Sigmoid colon (tissue), 7 donors: ENCODE measurements around the gene ZDHHC12. TPM values are rescaled to one million over a fixed set of nuclear protein-coding genes. Genes with fewer than 3 reads are reported as not detected.
A peak's percentile ranks its signal among the peaks of the same experiment; 100 is the strongest.

Experiments used
- DNase-seq: peaks from one replicate; pipeline ENCODE4 v3.0.0-alpha.2; 2019
- H3K27ac ChIP-seq, 4 donors: fragments of 200-600 bp; sonication (generic); one replicate each; pipeline ENCODE4 v1.5.1; 2016 to 2019; ENCODE audit warnings: mild to moderate bottlenecking in 1 of 4
- H3K27me3 ChIP-seq, 3 donors: fragments of 200-600 bp; sonication (generic); one replicate each; pipeline ENCODE4 v1.5.1; 2019; ENCODE audit warnings: mild to moderate bottlenecking in 1 of 3
- H3K36me3 ChIP-seq, 4 donors: fragments of 200-600 bp; sonication (generic); one replicate each; pipeline ENCODE4 v1.5.1; 2016 to 2019
- H3K4me1 ChIP-seq, 4 donors: fragments of 200-600 bp; sonication (generic); one replicate each; pipeline ENCODE4 v1.5.1; 2017 to 2019
- H3K4me3 ChIP-seq, 4 donors: fragments of 200-600 bp; sonication (generic); one replicate each; pipeline ENCODE4 v1.5.1; 2017 to 2019; ENCODE audit warnings: mild to moderate bottlenecking in 2 of 4, moderate library complexity in 1 of 4
- H3K9me3 ChIP-seq, 4 donors: fragments of 200-600 bp in 3 of 4; sonication (generic) in 3 of 4; one replicate each; pipeline versions ENCODE4 v1.5.1 to v1.6.1; 2013 to 2019
- EP300 ChIP-seq, 4 donors: sonication (generic); formaldehyde crosslinking; IDR thresholded peaks; one replicate each; pipeline ENCODE4 v1.6.1; 2017; ENCODE audit warnings: antibody characterized with exemption in 4 of 4
- POLR2A ChIP-seq, 2 donors: fragments of 450-650 bp; IDR thresholded peaks; one replicate each; pipeline ENCODE4 v1.6.1; 2016; ENCODE audit warnings: antibody characterized with exemption in 2 of 2, mild to moderate bottlenecking in 2 of 2, moderate library complexity in 2 of 2
- POLR2AphosphoS5 ChIP-seq, 4 donors: sonication (generic); formaldehyde crosslinking; IDR thresholded peaks; one replicate each; pipeline ENCODE4 v1.6.1; 2017; ENCODE audit warnings: antibody characterized with exemption in 4 of 4
- WGBS, 2 donors: extraction: QIAGEN DNeasy Blood & Tissue Kit; methylation state at CpG; one replicate each; pipeline ENCODE4 v1.1.7; 2013; 5-methylcytosine and 5-hydroxymethylcytosine counted together
- intact Hi-C: fragments of 100-400 bp; cut with DNase I; formaldehyde crosslinking; loops from one replicate; pipeline ENCODE4 v1.15.1; 2023
- polyA plus RNA-seq, 3 donors: library from polyadenylated mRNA; stranded (reverse); fragments of 200-250 nt; gene quantifications; one replicate each; pipeline ENCODE4 v1.2.3, GENCODE V29; 2013
- total RNA-seq, 4 donors: library from RNA; depleted of rRNA; stranded (reverse); fragments of >200 nt; gene quantifications; one replicate each; pipeline ENCODE4 v1.1.0, GENCODE V29; 2016
- TF ChIP-seq, protein P1 (sequence below), 4 experiments: fragments of 450-650 bp in 3 of 4; fragments of 200-600 bp in 1 of 4; IDR thresholded peaks; one replicate each; pipeline ENCODE4 v1.5.1; 2016 to 2019; ENCODE audit warnings: antibody characterized with exemption in 4 of 4, mild to moderate bottlenecking in 3 of 4, moderate library complexity in 2 of 4
- donor health status: healthy with polysubstance abuse.
- donor health status: Bipolar disorder and iron deficiency.
- donor health status: healthy.

Gene ZDHHC12
- total and polyA plus RNA-seq, 7 donors: 13.3 to 123 (median 46.2) TPM

DNA sequence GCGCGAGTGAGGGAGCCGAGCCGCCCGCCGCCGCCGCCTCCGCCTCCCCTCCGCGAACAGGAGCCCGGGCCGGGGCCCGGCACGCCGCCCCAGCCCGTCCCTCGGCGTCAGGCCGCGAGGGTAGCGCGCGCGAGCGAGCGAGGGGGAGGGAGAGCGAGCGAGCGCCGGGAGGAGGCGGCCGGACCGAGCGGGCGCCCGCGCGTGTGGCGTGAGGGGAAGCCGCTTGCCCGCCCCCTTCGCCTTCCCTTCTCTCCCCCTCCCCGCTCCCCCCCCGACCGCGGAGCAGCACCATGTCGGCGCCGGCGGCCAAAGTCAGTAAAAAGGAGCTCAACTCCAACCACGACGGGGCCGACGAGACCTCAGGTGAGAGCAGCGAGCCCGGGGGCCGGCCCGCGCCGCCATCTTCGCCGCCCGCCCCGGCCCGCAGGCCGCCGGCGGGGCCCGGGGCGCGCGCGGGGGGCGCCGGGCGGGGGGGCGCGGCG, 34.6 kb downstream of the ZDHHC12 start:
- H3K36me3 ChIP-seq: peaks cover 18 to 33% (median 21%) of the 10 kb centered on the region in 4 donors
- 0 to 1% methylated on average over 80 of the region's 80 CpGs for WGBS, 2 donors
- H3K4me3 ChIP-seq: peak overlapping the region; percentile 78 to 98 (median 94)
- peak overlapping the region; percentile 95 to 100 (median 98) for H3K27ac ChIP-seq
- DNase-seq: peak; percentile 78
- no peaks in the 10 kb centered on the region for H3K27me3 ChIP-seq
- H3K4me1 ChIP-seq: peaks cover 0 to 33% (median 30%) of the 10 kb centered on the region in 4 donors
- TF ChIP-seq EP300 (IDR thresholded peaks at IDR 0.05): no peak
- no peak for TF ChIP-seq POLR2AphosphoS5 (IDR thresholded peaks at IDR 0.05)
- TF ChIP-seq, protein P1, sequence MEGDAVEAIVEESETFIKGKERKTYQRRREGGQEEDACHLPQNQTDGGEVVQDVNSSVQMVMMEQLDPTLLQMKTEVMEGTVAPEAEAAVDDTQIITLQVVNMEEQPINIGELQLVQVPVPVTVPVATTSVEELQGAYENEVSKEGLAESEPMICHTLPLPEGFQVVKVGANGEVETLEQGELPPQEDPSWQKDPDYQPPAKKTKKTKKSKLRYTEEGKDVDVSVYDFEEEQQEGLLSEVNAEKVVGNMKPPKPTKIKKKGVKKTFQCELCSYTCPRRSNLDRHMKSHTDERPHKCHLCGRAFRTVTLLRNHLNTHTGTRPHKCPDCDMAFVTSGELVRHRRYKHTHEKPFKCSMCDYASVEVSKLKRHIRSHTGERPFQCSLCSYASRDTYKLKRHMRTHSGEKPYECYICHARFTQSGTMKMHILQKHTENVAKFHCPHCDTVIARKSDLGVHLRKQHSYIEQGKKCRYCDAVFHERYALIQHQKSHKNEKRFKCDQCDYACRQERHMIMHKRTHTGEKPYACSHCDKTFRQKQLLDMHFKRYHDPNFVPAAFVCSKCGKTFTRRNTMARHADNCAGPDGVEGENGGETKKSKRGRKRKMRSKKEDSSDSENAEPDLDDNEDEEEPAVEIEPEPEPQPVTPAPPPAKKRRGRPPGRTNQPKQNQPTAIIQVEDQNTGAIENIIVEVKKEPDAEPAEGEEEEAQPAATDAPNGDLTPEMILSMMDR (IDR thresholded peaks at IDR 0.05): no peak
- no peak for TF ChIP-seq POLR2A (IDR thresholded peaks at IDR 0.05)
- no peaks in the 10 kb centered on the region for H3K9me3 ChIP-seq
- intact Hi-C loops: loop anchor here (2.0 to 5.0 kb wide), 2 partner anchors 33 to 137 kb away; partner anchors contain the start of genes DYNC2I2 and SPTAN1

DNA sequence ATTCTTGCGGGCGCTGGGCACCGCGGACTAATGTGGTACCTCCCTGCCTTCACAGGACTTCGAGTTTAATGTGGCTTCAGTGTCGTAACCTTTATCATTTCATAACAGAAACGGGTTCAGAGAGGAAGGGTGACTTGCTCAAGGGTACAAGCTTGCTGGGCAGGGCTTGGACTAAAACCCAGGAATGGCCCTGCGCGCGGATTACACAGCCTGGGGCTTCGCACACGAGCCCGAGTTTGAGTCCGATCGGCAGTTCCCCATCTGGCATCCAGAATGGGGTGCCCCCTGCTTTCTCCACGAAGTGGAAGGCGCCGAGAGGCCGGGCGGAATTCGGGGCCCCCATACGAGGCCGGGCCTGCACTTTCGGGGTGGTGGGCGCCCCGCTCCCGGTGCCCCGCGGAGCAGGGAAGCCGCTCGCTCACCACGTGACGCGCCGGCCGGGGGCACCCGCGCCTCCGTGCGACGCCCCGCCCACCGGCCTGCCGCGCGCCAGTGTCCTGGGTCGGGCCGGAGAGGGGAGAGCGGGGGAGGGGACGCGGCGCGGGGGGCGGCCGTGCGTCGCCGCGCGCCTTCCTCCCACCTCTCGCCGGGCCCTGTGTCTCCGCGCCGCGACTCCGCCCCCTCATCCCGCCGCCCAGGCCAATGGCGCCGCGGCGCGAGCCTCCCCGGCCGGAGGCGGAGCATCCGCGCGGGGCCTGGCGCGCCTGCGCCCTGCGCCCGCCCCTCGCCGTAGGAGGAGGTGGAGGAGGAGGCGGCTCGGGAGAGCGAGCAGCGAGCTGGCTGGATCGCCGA, 35.2 kb downstream of the ZDHHC12 start, which contains the start of gene SET:
Gene SET, plus strand, starts transcription at position 722 of the 792 bp plus-strand sequence. CDS start 361 bp downstream, outside the sequence.
- intact Hi-C loops: loop anchor here (2.0 to 5.0 kb wide), 2 partner anchors 32 to 136 kb away; partner anchors contain the start of genes DYNC2I2 and SPTAN1
- TF ChIP-seq, protein P1 (IDR thresholded peaks at IDR 0.05): no peak
- TF ChIP-seq POLR2AphosphoS5 (IDR thresholded peaks at IDR 0.05) (peak; percentile 95 to 98 (median 96)), EP300 (IDR thresholded peaks at IDR 0.05) (no peak)
- peak within 1 kb of the TSS; percentile 78 to 98 (median 94) for H3K4me3 ChIP-seq
- H3K4me1 ChIP-seq: peaks cover 0 to 40% (median 35%) of the 10 kb centered on the region in 4 donors
- H3K27ac ChIP-seq: peak within 1 kb of the TSS; percentile 95 to 100 (median 98)
- WGBS, 2 donors: 3% methylated on average over 93 of the region's 93 CpGs
- peak; percentile 97 for DNase-seq
- H3K27me3 ChIP-seq: no peaks in the 10 kb centered on the region
- H3K36me3 ChIP-seq: peaks cover 11 to 27% (median 15%) of the 10 kb centered on the region in 4 donors
- no peaks in the 10 kb centered on the region for H3K9me3 ChIP-seq

DNA sequence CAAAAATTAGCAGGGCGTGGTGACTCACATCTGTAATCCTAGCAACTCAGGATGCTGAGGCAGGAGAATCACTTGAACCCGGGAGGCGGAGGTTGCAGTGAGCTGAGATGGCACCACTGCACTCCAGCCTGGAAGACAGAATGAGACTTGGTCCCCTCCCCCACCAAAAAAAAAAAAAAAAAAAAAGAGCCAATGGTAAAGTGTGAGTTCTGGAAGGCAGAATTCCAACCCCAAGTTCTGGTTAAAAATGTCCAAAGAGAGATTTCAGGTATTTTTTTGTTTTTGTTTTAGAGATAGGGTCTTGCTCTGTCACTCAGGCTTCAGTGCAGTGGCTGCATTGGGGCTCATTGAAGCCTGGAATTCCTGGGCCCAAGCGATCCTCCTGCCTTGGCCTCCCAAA, 36.5 kb downstream of the ZDHHC12 start:
- no peak for DNase-seq
- Histone ChIP-seq H3K4me3 (no peak overlapping the region), H3K9me3 (no peaks in the 10 kb centered on the region), H3K4me1 (peaks cover 0 to 45% (median 39%) of the 10 kb centered on the region in 4 donors), H3K27me3 (no peaks in the 10 kb centered on the region), H3K27ac (no peak overlapping the region), H3K36me3 (peaks cover 2 to 15% (median 3%) of the 10 kb centered on the region in 4 donors)
- WGBS, 2 donors: 92 to 96% methylated on average over 4 of the region's 4 CpGs
- TF ChIP-seq POLR2A (IDR thresholded peaks at IDR 0.05): no peak
- TF ChIP-seq, protein P1 (IDR thresholded peaks at IDR 0.05): no peak
- TF ChIP-seq POLR2AphosphoS5 (IDR thresholded peaks at IDR 0.05): no peak
- TF ChIP-seq EP300 (IDR thresholded peaks at IDR 0.05): no peak
- intact Hi-C loops: loop anchor here (5.0 kb wide), 1 partner anchor 135 kb away; the partner anchor contains the start of gene SPTAN1

DNA sequence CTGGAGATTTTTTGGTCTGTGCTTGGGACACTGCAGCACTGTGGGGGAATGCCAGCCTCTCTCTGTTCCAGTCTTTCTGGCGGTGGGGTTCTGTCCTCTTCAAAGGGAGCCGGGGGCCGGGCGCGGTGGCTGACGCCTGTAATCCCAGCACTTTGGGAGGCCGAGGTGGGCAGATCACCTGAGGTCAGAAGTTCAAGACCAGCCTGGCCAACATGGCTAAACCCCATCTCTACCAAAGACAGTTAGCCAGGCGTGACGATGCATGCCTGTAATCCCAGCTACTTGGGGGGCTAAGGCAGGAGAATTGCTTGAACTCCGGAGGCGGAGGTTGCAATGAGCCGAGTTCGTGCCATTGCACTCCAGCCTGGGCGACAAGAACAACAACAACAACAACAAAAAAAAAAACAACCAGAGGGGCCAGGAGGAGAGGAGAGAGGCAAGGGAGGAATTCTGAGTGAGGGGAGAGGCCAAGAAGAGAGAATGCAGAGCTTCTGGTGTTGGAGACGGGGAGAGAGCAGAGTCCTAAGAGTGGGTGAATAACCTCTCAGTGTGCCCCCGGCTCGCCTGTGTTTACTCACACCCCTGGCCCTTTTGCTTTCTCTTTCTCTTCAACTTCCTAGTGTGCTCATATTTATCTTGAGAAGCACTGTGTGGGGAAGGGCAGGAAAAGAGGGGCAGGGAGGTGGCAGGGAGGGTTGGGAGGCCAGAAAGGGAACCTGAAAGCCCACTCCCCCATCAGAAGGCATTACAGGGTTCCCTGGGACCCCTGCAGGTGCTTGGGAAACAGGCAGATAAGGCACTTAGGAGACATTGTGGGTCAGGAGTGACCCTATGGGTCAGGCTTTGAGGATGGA, 38.1 kb downstream of the ZDHHC12 start:
- no peaks in the 10 kb centered on the region for H3K9me3 ChIP-seq
- TF ChIP-seq, protein P1 (IDR thresholded peaks at IDR 0.05): no peak
- TF ChIP-seq POLR2AphosphoS5 (IDR thresholded peaks at IDR 0.05) (no peak), POLR2A (IDR thresholded peaks at IDR 0.05) (no peak), EP300 (IDR thresholded peaks at IDR 0.05) (no peak)
- intact Hi-C loops: loop anchor here (5.0 kb wide), 1 partner anchor 134 kb away; the partner anchor contains the start of gene SPTAN1
- no peak overlapping the region for H3K4me3 ChIP-seq
- H3K36me3 ChIP-seq: no peaks in the 10 kb centered on the region
- H3K27me3 ChIP-seq: no peaks in the 10 kb centered on the region
- WGBS, 2 donors: 52 to 56% methylated on average over 17 of the region's 17 CpGs
- DNase-seq: no peak
- H3K27ac ChIP-seq: peak overlapping the region in 2 of 4 donors; percentile 18 to 35
- H3K4me1 ChIP-seq: peaks cover 0 to 38% (median 29%) of the 10 kb centered on the region in 4 donors
